NCI-H2081 treated with DMSO at 0.1 percent for 48 hours (cell line): ENCODE results near the gene ZBTB7A.

Source experiments
- DNase-seq: peaks from one replicate; lab custom pipeline; 2025; lab: John Stamatoyannopoulos, UW

The ZBTB7A gene

DNA sequence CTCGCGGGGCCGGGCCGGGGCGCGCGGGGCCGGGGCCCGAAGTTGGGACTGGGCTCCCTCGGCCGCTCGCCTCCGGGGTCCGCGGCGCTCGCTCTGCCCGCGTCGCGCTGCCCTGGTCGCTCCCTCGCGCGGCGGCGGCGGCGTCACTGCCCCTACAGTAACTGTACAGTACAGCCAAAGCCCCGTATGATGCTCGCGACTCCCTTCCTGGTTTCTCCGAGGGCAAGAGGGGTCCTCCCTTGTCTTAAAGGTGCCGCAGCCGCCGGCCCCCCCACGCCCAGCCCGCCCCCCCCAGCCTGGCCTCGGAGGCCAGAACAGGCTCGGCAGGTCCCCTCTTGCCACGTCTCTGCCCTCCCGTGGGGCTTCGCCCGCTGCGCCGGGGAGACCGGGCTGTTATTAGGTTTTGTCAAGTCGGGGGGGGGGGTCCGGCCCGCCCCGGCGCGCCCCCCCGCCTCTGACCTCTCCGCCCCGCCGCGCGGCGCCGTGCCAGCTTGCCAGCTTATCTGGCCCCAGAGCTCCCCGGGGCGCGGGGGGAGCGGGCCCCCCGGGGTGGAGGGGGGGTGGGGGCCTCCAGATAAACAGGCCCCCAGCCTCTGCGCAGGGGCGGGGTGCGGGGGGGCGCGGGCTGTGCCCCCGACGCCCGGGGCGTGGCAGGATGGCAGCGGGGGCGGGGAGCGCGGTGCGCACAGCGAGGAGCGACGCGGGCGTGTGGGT, at the start of gene ZBTB7A:
Gene ZBTB7A, minus strand, starts transcription at position 218 of the 714 bp plus-strand sequence. CDS start 11,667 bp downstream, outside the sequence.
- peak; percentile 2 for DNase-seq

GRCh38 chr19:4115818-4116385, 49.2 kb upstream of the ZBTB7A start:
- no peak for DNase-seq

- DNase-seq = no peak
Observed at GRCh38 chr19:4115050-4115817, 48.5 kb upstream of the ZBTB7A start.

DNA sequence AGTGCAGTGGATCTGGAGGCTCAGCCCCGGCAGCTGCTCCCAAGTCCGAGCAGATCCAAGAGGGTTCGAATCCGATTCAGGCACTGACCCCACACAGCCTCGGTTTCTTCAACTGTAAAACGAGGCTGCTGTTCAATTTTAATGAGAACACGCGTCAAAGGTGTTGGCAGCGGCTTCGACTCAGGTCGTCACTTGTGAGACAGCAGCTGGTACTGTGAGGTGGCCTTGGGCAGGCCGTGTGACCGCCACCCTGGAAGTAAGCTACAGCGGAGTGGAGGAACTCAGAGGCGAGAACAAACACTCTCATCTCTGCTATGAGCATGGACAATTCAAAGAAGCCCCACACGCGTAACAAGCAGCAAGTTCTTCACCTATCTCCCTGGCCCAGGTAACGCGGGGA, 47.5 kb upstream of the ZBTB7A start:
- no peak for DNase-seq

DNA sequence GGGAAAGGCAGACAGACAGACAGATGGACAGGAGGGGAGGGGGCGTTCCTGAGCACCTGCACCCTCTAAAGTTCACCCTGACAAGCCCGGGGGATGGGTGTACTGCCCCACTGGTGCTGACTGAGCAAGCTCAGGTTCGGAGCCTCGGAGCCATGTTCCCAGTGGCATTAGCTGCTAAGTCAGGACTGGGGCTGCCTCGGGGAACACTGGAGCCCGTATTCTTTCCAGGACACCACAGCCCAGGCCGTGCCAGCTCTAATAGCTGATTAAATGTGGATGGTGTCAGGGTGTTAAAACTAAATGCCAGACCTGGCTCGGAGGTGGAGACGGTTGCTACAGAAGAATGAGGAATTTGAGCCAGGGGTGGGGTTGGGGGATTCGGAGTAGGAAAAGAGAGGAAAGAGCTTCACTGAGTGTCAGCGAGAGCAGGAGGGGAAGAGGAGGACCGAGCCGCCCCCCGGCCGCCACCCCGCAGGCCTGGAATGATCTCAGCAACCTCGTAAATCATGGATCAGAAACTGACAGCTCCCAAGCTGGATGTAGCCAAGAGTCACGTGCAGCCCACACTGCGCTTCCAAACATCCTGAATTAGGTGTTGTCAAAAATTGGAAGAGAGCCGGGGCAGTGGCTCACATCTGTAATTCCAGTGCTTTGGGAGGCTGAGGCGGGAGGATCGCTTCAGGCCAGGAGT, 46.8 kb upstream of the ZBTB7A start:
- DNase-seq = no peak

GRCh38 chr19:4112367-4112766, 45.7 kb upstream of the ZBTB7A start:
- no peak for DNase-seq

DNA sequence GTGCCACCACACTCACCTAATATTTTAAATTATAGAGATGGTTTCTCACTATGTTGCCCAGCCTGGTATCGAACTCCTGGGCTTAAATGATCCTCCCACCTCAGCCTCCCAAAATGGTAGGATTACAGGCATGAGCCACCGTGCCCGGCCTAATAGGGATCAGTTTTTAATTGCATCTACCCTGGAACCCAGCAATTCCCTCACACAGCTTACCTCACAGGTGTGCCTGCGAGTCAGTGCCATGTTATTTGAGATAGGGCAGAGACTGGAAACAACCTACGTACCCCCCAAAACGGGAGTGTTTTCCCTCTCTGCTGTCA, 42.9 kb upstream of the ZBTB7A start:
- no peak for DNase-seq

GRCh38 chr19:4108767-4109625, 42.3 kb upstream of the ZBTB7A start:
- no peak for DNase-seq

GRCh38 chr19:4103080-4103433, 36.4 kb upstream of the ZBTB7A start:
- DNase-seq = no peak

DNA sequence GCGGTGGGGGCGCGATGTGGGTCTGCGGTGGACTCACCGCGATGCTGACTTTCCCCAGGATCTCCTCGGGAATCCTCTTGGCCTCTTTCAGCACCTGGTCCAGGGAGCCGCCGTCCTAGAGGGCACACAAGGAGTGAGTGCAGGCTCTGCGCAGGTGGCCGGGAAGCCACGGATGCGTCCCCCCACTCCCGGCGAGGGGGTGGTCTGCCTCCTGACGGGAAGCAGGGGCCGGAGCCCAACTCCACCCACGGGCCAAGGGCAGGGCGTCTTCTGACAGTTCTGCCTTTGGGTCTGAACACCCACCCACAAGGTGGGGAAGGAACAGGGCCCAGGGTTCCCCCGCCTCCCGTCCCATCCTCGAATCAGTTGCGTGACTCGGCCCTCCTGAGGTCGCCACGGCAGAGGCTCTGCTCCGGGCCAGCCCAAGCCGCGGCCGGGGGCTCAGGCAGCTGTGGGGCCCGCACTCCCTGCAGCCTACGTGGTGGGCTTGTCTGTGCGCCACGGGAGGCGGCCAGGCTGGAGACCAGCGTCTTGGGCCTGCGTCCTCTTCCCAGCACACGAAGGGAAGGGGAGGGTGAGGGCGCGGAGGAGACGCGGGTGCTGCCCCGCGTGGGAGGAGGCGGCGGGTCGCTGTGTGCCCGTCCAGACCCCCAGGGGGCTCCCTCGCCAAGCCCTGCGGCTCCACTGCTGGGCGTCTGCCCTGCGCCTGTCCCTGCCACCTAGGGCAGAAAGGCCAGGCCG, 35.8 kb upstream of the ZBTB7A start:
- no peak for DNase-seq

DNA sequence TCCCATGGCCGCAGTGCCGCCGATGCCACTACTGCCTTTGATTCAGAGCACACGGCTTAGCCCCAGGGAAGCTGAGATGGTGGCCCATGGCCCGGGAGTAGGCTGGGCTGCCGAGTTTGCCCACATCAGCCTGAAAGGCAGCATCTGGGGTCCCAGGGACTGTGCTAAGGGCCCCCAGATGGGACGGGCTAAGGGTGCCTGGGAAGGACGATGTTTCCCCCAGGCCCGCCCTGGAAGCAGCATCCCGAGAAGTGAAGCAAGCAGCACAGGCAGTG, 34.7 kb upstream of the ZBTB7A start:
- DNase-seq = no peak

DNA sequence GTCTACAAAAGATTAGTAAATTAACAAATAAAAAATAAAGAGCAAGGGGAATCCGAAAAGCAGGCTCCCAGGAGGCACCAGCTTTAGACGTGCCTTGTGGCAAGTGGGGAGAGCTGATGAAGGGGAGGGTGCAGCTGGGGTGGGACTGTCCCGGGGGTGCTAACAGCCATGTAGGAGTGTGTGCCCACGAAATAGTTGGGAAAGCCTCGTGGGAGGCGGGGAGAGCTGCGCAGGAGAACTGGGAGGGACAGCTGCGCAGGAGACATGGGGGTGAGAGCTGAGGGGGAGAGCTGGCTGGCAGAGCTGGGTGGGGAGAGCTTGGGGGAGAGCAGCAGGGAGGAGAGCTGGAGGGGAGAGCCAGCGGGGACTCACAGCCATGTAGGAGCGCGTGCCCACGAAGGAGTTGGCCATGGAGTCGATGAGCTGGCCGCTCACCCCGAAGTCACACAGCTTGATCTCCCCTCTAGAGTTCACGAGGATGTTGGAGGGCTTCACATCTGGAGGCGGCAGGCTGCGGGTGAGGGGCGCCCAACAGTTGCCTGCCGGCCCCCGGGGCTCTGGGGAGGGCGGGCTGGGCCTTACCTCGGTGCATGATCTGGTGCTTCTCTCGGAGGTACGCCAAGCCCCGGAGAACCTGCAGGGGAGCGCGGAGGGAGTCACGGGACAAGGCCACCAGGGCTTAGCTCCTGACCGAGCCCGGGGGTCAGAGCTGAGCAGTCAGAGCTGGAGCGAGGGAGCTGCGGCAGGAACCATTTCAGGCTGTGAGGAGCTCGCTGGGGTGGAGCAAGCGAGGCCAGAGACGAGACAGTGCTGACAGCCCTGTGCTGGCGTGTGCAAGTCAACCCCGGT, 34.2 kb upstream of the ZBTB7A start:
- no peak for DNase-seq

- DNase-seq = no peak
Observed at GRCh38 chr19:4099041-4099764, 32.5 kb upstream of the ZBTB7A start.

- DNase-seq = no peak
Observed at GRCh38 chr19:4098493-4098892, 31.8 kb upstream of the ZBTB7A start.

DNA sequence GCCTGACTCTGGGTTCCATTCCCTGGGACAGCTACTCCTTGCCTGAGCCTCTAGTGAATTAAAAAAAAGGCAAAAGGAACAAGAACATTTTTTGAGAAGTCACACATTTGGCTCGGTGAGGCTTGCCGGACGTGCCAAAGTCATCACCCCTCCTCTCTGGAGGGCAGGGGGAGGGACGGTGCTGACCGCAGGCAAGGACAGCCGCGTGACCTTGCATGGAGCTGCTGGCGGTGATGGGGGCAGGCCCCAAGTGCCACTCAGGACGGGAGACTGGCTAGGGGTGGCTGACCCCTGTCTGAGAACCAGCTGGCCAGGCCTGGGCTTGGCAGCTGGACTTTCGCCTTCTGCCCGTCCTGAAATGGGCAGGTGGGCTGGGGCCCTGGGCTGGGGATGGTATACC, 30.8 kb upstream of the ZBTB7A start:
- DNase-seq = no peak

DNA sequence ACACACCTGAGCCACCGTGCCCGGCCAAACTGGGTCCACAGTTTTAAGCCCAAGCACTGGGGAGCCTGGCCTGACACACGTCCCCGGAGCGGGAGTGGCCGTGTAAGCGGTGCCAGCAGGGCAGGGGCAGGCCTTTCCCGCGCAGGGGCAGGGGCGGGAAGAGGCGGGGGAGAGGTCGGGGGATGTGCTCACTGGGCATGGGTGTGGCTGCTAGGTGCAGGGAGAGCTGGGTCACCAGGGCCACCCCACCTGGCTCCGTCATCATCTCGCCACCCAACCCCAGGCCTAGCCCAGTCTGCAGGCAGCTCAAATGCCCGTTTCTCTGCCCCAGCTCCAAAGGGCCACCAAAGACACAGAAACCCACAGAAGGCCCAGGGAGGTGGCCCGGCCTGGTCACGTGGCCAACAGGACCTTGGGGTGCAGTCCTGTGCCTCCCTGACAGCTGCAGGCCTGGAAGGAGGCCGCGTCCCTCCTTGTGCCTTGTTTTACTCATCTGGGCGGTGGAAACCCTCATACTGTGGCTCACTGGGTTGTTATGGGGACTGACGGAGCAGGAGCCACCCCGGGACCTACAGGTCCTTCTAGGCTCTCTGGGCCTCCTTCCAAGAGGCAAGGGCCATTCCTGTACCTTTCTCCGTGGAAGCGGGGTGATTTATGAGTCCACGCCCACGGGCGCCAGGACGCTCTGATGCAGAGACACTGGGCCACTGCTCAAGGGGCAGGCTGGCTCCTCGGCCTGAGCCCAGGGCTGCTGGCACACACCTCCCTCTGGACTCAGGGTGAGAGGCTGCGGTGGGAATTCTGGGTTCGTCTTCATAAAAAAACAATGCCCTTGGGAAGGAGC, 29.6 kb upstream of the ZBTB7A start:
- no peak for DNase-seq

- no peak for DNase-seq
Observed at GRCh38 chr19:4095488-4095844, 28.8 kb upstream of the ZBTB7A start.

- no peak for DNase-seq
Observed at GRCh38 chr19:4094761-4095487, 28.2 kb upstream of the ZBTB7A start.
